H1 (cell line): ENCODE data around the gene SHC1. TPM values are rescaled to one million over a fixed set of nuclear protein-coding genes. Genes with fewer than 3 reads are reported as not detected.

Experiments
- CTCF ChIA-PET: fragments of 300-600 bp; sonication (Branson Sonifier 250); formaldehyde crosslinking; loops from one replicate; lab custom pipeline; 2021; ENCODE audit not compliant: partially characterized antibody; lab: Charles Lee
- POLR2A ChIA-PET: fragments of 300-600 bp; sonication (Branson Sonifier 250); formaldehyde crosslinking; loops from one replicate; lab custom pipeline; 2021; ENCODE audit warnings: inconsistent platforms; ENCODE audit not compliant: partially characterized antibody; lab: Charles Lee
- DNase-seq, 2 experiments: peaks; one replicate each; pipeline versions ENCODE4 v3.0.0 to v3.0.0-alpha.2; 2010 to 2022; ENCODE audit warnings: low spot score in 2 of 2, low read depth in 1 of 2, mixed read lengths in 1 of 2
- FAIRE-seq: peaks from 2 replicates; lab custom pipeline; 2011; peaks lifted over from hg19 to GRCh38; lab: Jason Lieb, UNC
- H2AFZ ChIP-seq: 2 replicates; pipeline ENCODE4 v1.8.1; 2012; ENCODE audit warnings: low read length, inconsistent platforms
- H2AK5ac ChIP-seq: 2 replicates; pipeline ENCODE4 v1.6.1; 2013; ENCODE audit warnings: low read depth, low read length
- H2BK120ac ChIP-seq: replicated peaks from 2 replicates; pipeline ENCODE3; 2013; ENCODE audit warnings: low read depth, low read length, inconsistent platforms
- H2BK12ac ChIP-seq: 2 replicates; pipeline ENCODE4 v1.6.1; 2013; ENCODE audit warnings: low read depth, low read length
- H2BK15ac ChIP-seq: 2 replicates; pipeline ENCODE4 v1.6.1; 2013; ENCODE audit warnings: low read length
- H2BK20ac ChIP-seq: 2 replicates; pipeline ENCODE4 v1.6.1; 2013; ENCODE audit warnings: low read length
- H2BK5ac ChIP-seq: 2 replicates; pipeline ENCODE4 v1.6.1; 2013; ENCODE audit warnings: low read depth, low read length
- H3K14ac ChIP-seq: 2 replicates; pipeline ENCODE4 v1.6.1; 2013; ENCODE audit warnings: inconsistent platforms; ENCODE audit not compliant: insufficient read length
- H3K18ac ChIP-seq: 2 replicates; pipeline ENCODE4 v1.6.1; 2013; ENCODE audit warnings: low read length; ENCODE audit errors: extremely low read depth
- H3K23ac ChIP-seq: 2 replicates; pipeline ENCODE4 v1.6.1; 2013; ENCODE audit warnings: inconsistent platforms; ENCODE audit not compliant: insufficient read length
- H3K23me2 ChIP-seq: 2 replicates; pipeline ENCODE4 v1.6.1; 2013; ENCODE audit warnings: low read depth, low read length
- H3K27ac ChIP-seq: 2 replicates; pipeline ENCODE4 v1.6.1; 2011; ENCODE audit warnings: low read depth, low read length, inconsistent platforms
- H3K27me3 ChIP-seq, 4 experiments: replicated peaks in 1 of 4; 1 replicate in 1 of 4; 2 replicates in 3 of 4; pipeline versions ENCODE4 v1.6.1 to v1.8.1; 2011 to 2013; ENCODE audit warnings: low read length in 3 of 4, mild to moderate bottlenecking in 3 of 4, inconsistent platforms in 2 of 4, mixed read lengths in 2 of 4, moderate library complexity in 1 of 4; ENCODE audit not compliant: control insufficient read depth in 3 of 4, insufficient read depth in 3 of 4; ENCODE audit errors: extremely low read depth in 1 of 4
- H3K36me3 ChIP-seq, 4 experiments: 2 replicates each; pipeline versions ENCODE4 v1.6.1 to v1.8.1; 2011 to 2013; ENCODE audit warnings: mild to moderate bottlenecking in 4 of 4, low read length in 3 of 4, moderate library complexity in 2 of 4, control low read depth in 1 of 4, inconsistent platforms in 1 of 4; ENCODE audit not compliant: insufficient read depth in 4 of 4, control insufficient read depth in 2 of 4
- H3K4ac ChIP-seq: replicated peaks from 2 replicates; pipeline ENCODE3; 2013; ENCODE audit warnings: low read length, low read depth, mixed read lengths, inconsistent platforms; ENCODE audit not compliant: insufficient read length
- H3K4me1 ChIP-seq, 4 experiments: replicated peaks in 1 of 4; 1 replicate in 1 of 4; 2 replicates in 3 of 4; pipeline versions ENCODE4 v1.6.1 to v1.8.1; 2011 to 2013; ENCODE audit warnings: low read length in 3 of 4, inconsistent platforms in 2 of 4, mixed read lengths in 1 of 4; ENCODE audit not compliant: insufficient read depth in 4 of 4, control insufficient read depth in 3 of 4
- H3K4me2 ChIP-seq, 2 experiments: 2 replicates each; pipeline versions ENCODE4 v1.6.1 to v1.8.1; 2011 to 2013; ENCODE audit warnings: low read depth in 2 of 2, low read length in 2 of 2, control low read depth in 1 of 2, inconsistent platforms in 1 of 2, mild to moderate bottlenecking in 1 of 2; ENCODE audit not compliant: insufficient read depth in 1 of 2
- H3K4me3 ChIP-seq, 4 experiments: fragments of 200-600, 300-600 bp in 1 of 4; sonication (generic), shearing (Covaris generic), sonication (Bioruptor Twin) in 1 of 4; 2 replicates each; pipeline versions ENCODE4 v1.5.1 to v1.8.1; 2011 to 2016; ENCODE audit warnings: low read length in 4 of 4, low read depth in 3 of 4, control low read depth in 2 of 4, inconsistent platforms in 2 of 4, mild to moderate bottlenecking in 2 of 4, mixed read lengths in 1 of 4, moderate library complexity in 1 of 4; ENCODE audit not compliant: insufficient read depth in 2 of 4; ENCODE audit errors: extremely low read depth in 1 of 4
- H3K56ac ChIP-seq: replicated peaks from 2 replicates; pipeline ENCODE3; 2013; ENCODE audit warnings: low read depth, mild to moderate bottlenecking, mixed read lengths, low read length, inconsistent platforms; ENCODE audit not compliant: insufficient read length
- H3K79me1 ChIP-seq: 2 replicates; pipeline ENCODE4 v1.6.1; 2013; ENCODE audit warnings: low read depth, low read length, control low read depth
- H3K79me2 ChIP-seq, 2 experiments: 2 replicates each; pipeline versions ENCODE4 v1.6.1 to v1.8.1; 2012 to 2013; ENCODE audit warnings: low read length in 2 of 2, mild to moderate bottlenecking in 2 of 2, inconsistent platforms in 1 of 2; ENCODE audit not compliant: insufficient read depth in 2 of 2, control insufficient read depth in 1 of 2
- H3K9ac ChIP-seq, 4 experiments: replicated peaks in 1 of 4; 1 replicate in 1 of 4; 2 replicates in 3 of 4; pipeline versions ENCODE4 v1.6.1 to v1.8.1; 2011 to 2013; ENCODE audit warnings: low read depth in 3 of 4, low read length in 3 of 4, control low read depth in 2 of 4, mild to moderate bottlenecking in 2 of 4, moderate library complexity in 2 of 4, inconsistent platforms in 1 of 4; ENCODE audit errors: extremely low read depth in 1 of 4
- H3K9me3 ChIP-seq, 2 experiments: 2 replicates each; pipeline versions ENCODE4 v1.6.1 to v1.8.1; 2012 to 2013; ENCODE audit warnings: mild to moderate bottlenecking in 2 of 2, moderate library complexity in 2 of 2, control low read depth in 1 of 2, inconsistent platforms in 1 of 2, low read depth in 1 of 2, low read length in 1 of 2, mixed read lengths in 1 of 2; ENCODE audit not compliant: insufficient read depth in 2 of 2
- H4K20me1 ChIP-seq, 2 experiments: replicated peaks in 1 of 2; 2 replicates each; pipeline versions ENCODE3 to v1.8.1; 2011 to 2013; ENCODE audit warnings: inconsistent platforms in 2 of 2, low read length in 2 of 2, mild to moderate bottlenecking in 1 of 2; ENCODE audit not compliant: insufficient read depth in 2 of 2, control insufficient read depth in 1 of 2
- H4K5ac ChIP-seq: 2 replicates; pipeline ENCODE4 v1.6.1; 2013; ENCODE audit warnings: low read length, low read depth, mixed read lengths, inconsistent platforms; ENCODE audit not compliant: insufficient read length
- H4K8ac ChIP-seq: 2 replicates; pipeline ENCODE4 v1.8.0; 2013; ENCODE audit warnings: mild to moderate bottlenecking, moderate library complexity, low read length, inconsistent platforms; ENCODE audit not compliant: insufficient read depth; ENCODE audit errors: extremely low read depth
- H4K91ac ChIP-seq: replicated peaks from 2 replicates; pipeline ENCODE3; 2013; ENCODE audit warnings: low read length, mixed read lengths, inconsistent platforms; ENCODE audit not compliant: insufficient read length
- BACH1 ChIP-seq: IDR thresholded peaks from 2 replicates; pipeline ENCODE4 v1.6.1; 2012; ENCODE audit warnings: low read length, improper control_type of control experiment
- CEBPB ChIP-seq: IDR thresholded peaks from 2 replicates; pipeline ENCODE4 v1.6.1; 2012; ENCODE audit warnings: low read depth, low read length
- CHD2 ChIP-seq: IDR thresholded peaks from 2 replicates; pipeline ENCODE4 v1.6.1; 2012; ENCODE audit warnings: low read length, improper control_type of control experiment
- EGR1 ChIP-seq: IDR thresholded peaks from 2 replicates; pipeline ENCODE4 v1.6.1; 2011; ENCODE audit warnings: low read depth, low read length, borderline replicate concordance
- GTF2F1 ChIP-seq: IDR thresholded peaks from 2 replicates; pipeline ENCODE4 v1.6.1; 2012; ENCODE audit warnings: low read depth, low read length, improper control_type of control experiment, borderline replicate concordance
- PHF8 ChIP-seq: fragments of 200-600 bp; sonication (generic); conservative IDR thresholded peaks from 2 replicates; pipeline ENCODE4 v1.7.1; 2012; ENCODE audit warnings: low read depth, mild to moderate bottlenecking, inconsistent platforms, low read length, moderate library complexity
- SIX5 ChIP-seq: IDR thresholded peaks from 2 replicates; pipeline ENCODE4 v1.6.1; 2011; ENCODE audit warnings: mild to moderate bottlenecking, low read depth, low read length
- SUZ12 ChIP-seq: fragments of 200-600 bp; sonication (generic); IDR thresholded peaks from 2 replicates; pipeline ENCODE4 v1.6.1; 2012; ENCODE audit warnings: mild to moderate bottlenecking, inconsistent platforms, low read length, moderate library complexity, mixed read lengths
- TAF1 ChIP-seq: IDR thresholded peaks from 2 replicates; pipeline ENCODE4 v1.6.1; 2011; ENCODE audit warnings: mild to moderate bottlenecking, low read depth, low read length
- TEAD4 ChIP-seq: IDR thresholded peaks from 2 replicates; pipeline ENCODE4 v1.6.1; 2012; ENCODE audit warnings: low read depth, low read length, inconsistent platforms, mixed read lengths
- ZNF274 ChIP-seq: IDR thresholded peaks from 2 replicates; pipeline ENCODE4 v1.7.0; 2012; ENCODE audit warnings: low read length, borderline replicate concordance; ENCODE audit errors: extremely low read depth
- WGBS, 2 experiments: shearing (Covaris generic) in 1 of 2; methylation state at CpG; one replicate each; pipeline versions ENCODE4 v1.1.6 to v1.1.7; 2013 to 2015; ENCODE audit warnings: low lambda C conversion rate in 2 of 2, mixed read lengths in 2 of 2, inconsistent platforms in 1 of 2, low coverage in 1 of 2, missing lambda C conversion rate in 1 of 2; ENCODE audit not compliant: insufficient replicate concordance in 2 of 2, insufficient coverage in 1 of 2, insufficient read length in 1 of 2; ENCODE audit errors: extremely low coverage in 1 of 2, missing lambda C conversion rate in 1 of 2; 5-methylcytosine and 5-hydroxymethylcytosine counted together
- polyA plus RNA-seq, 7 experiments: library from polyadenylated mRNA; depleted of rRNA in 3 of 7; stranded (reverse) in 5 of 7; unstranded in 2 of 7; fragments of >200 nt in 5 of 7; fragments of 200-250 nt in 2 of 7; gene quantifications; 1 replicate in 5 of 7; 2 replicates in 1 of 7; 4 replicates in 1 of 7; pipeline versions ENCODE4 v1.2.1 to v1.2.3, GENCODE V29; 2011 to 2013; ENCODE audit warnings: missing spikeins in 2 of 7, mixed read lengths in 2 of 7
- total RNA-seq: library from RNA; stranded (reverse); fragmentation: NEBNext Ultra II Directional; extraction: Animal tissue kit (Norgen Biotek cat#: 25700); gene quantifications from 2 replicates; pipeline ENCODE4 v1.2.1, GENCODE V29; 2021

SHC1 gene
- total and polyA plus RNA-seq, 2 of the 8 experiments (the other 6 are each of a cell fraction or from before 2014, with no cell fraction given) = 177 to 212 TPM

DNA sequence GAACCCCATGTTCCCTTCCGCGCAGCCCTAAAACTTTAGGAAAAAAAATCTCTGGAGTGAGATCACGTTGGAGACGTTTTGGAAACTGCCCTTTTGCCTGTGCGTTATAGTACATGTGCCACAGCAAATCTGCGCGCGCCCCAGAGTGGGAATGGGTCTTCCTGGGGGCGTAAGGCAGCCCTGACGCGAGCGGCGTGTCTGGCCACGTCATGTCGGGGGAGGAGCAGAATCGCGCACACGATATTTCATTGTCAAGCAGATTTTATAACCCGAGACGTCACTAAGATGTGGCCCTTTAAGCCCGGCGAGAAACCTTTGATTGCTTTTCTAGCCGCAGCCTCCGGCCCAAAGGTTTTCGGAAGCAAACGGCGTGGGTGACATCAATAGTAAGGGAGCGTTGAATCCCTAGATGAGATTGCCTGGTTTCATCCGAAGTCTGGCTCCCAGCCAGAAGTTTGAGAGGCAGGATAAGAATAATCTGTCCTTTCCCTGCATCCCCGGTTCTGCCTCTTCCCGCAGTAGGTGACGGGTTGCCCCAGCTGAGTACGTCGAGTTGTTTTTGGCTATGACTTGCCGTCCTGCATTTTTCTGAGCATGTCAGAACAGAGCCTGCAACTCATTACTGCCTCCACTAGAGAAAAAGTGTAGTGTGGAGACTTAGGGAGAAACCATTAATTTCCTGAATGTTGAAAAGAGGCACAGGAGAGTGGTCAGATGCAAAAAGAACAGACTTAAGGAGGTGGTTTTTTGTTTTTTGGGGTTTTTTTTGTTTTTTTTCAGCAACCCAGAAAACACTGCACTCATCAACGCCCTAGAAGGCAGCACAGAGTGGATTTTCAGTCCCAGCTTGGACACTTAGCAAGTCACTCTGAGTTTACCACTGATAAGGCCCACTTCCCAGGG lies 33.2 kb downstream of the SHC1 start:
- H4K91ac ChIP-seq = no peak overlapping the region
- H3K9me3 ChIP-seq = no peaks in the 10 kb centered on the region
- H4K20me1 ChIP-seq = no peaks in the 10 kb centered on the region
- H3K4me3 ChIP-seq = peak overlapping the region; percentile 71 to 87 (median 72)
- H3K4ac ChIP-seq = no peak overlapping the region
- H2BK5ac ChIP-seq = peak overlapping the region; percentile 100
- WGBS, 2 experiments = 4% methylated on average over 36 of the region's 36 CpGs; no CpG with 5 or more reads in 1 of the 2 experiments
- 0 out of 2 replicates have a peak overlapping the region, but pooled peaks have one; percentile 22 for H2BK15ac ChIP-seq
- peak overlapping the region; percentile 99 for H3K27ac ChIP-seq
- H2AK5ac ChIP-seq = no peak overlapping the region
- no peak overlapping the region for H2BK20ac ChIP-seq
- H3K56ac ChIP-seq = no peak overlapping the region
- peak overlapping the region; percentile 63 to 99 (median 99) for H3K9ac ChIP-seq
- DNase-seq = peak in 1 of 2 experiments; percentile 89
- H3K23ac ChIP-seq = no peak overlapping the region
- peak overlapping the region; percentile 79 to 94 for H3K4me2 ChIP-seq
- H3K14ac ChIP-seq = no peak overlapping the region
- peak overlapping the region; percentile 79 for H3K18ac ChIP-seq
- H3K27me3 ChIP-seq = no peaks in the 10 kb centered on the region
- ChIA-PET POLR2A (interaction anchor here (0.5 to 2.6 kb wide), 34 partner anchors 10 to 461 kb away, joined by 3 to 22 read pairs (median 4); partner anchors contain the start of genes ADAM15, ADAR, FLAD1 and LENEP), CTCF (interaction anchor here (1.2 to 2.5 kb wide), 6 partner anchors 19 to 275 kb away, joined by 3 to 6 read pairs (median 4); partner anchors contain the start of gene PBXIP1)
- no peak overlapping the region for H2BK120ac ChIP-seq
- H3K79me1 ChIP-seq = no peaks in the 10 kb centered on the region; the same call in 1 of the 2 replicates
- no peak overlapping the region for H4K5ac ChIP-seq
- FAIRE-seq = no peak
- no peaks in the 10 kb centered on the region for H3K79me2 ChIP-seq
- peak overlapping the region; percentile 53; the same call in 1 of the 2 replicates for H4K8ac ChIP-seq
- no peaks in the 10 kb centered on the region for H3K36me3 ChIP-seq
- peaks cover 4 to 9% (median 7%) of the 10 kb centered on the region in 4 experiments; a peak in 6 of 7 replicates for H3K4me1 ChIP-seq
- H3K23me2 ChIP-seq = peaks cover 12% of the 10 kb centered on the region
- H2BK12ac ChIP-seq = peak overlapping the region; percentile 98; the same call in 1 of the 2 replicates
- H2AFZ ChIP-seq = peak overlapping the region; percentile 96
- TF ChIP-seq PHF8 = peak; percentile 29
- TF ChIP-seq GTF2F1 = no peak
- peak; percentile 57; the same call in 1 of the 2 replicates for TF ChIP-seq EGR1
- TF ChIP-seq CEBPB = no peak
- no peak for TF ChIP-seq ZNF274
- TF ChIP-seq TAF1 = peak; percentile 69; the same call in 1 of the 2 replicates
- 0 out of 2 replicates have a peak, but pooled peaks have one; percentile 34 for TF ChIP-seq TEAD4
- no peak; the same call in 1 of the 2 replicates for TF ChIP-seq CHD2
- TF ChIP-seq SUZ12 = no peak
- peak; percentile 83 for TF ChIP-seq BACH1
- TF ChIP-seq SIX5 = no peak; the same call in 1 of the 2 replicates
